Mucosa of rectum (tissue), 2 donors: ENCODE results near the gene ULK4.
"Not testable (repeated sequence)": the region's sequence is repeated elsewhere in the genome, so short reads cannot be mapped to it uniquely, and the experiment has no call there.

Source experiments
- H3K27ac ChIP-seq, 2 donors: one replicate each; pipeline ENCODE4 v1.7.0; 2013; ENCODE audit warnings: inconsistent platforms in 2 of 2, low read depth in 2 of 2, low read length in 2 of 2
- H3K27me3 ChIP-seq, 2 donors: one replicate each; pipeline ENCODE4 v1.7.0; 2013; ENCODE audit warnings: low read length in 2 of 2; ENCODE audit not compliant: control insufficient read depth in 2 of 2, insufficient read depth in 2 of 2
- H3K36me3 ChIP-seq, 2 donors: one replicate each; pipeline ENCODE4 v1.7.0; 2013; ENCODE audit warnings: low read length in 2 of 2; ENCODE audit not compliant: control insufficient read depth in 2 of 2, insufficient read depth in 2 of 2
- H3K4me1 ChIP-seq, 2 donors: one replicate each; pipeline ENCODE4 v1.7.0; 2013; ENCODE audit warnings: low read length in 2 of 2, mild to moderate bottlenecking in 1 of 2; ENCODE audit not compliant: control insufficient read depth in 2 of 2, insufficient read depth in 2 of 2
- H3K4me3 ChIP-seq, 2 donors: one replicate each; pipeline ENCODE4 v1.7.0; 2013; ENCODE audit warnings: low read length in 2 of 2
- H3K9ac ChIP-seq, 2 donors: one replicate each; pipeline ENCODE4 v1.7.0; 2013; ENCODE audit warnings: low read length in 2 of 2, low read depth in 1 of 2, mild to moderate bottlenecking in 1 of 2
- H3K9me3 ChIP-seq, 2 donors: one replicate each; pipeline ENCODE4 v1.7.0; 2013; ENCODE audit warnings: low read length in 2 of 2; ENCODE audit not compliant: control insufficient read depth in 2 of 2
- donor health status: healthy.
- donor health status: Normal muscosa, but diverticular disease.

Gene ULK4

GRCh38 chr3:41462103-41462691, 499.7 kb downstream of the ULK4 start:
- Histone ChIP-seq H3K4me3 (no peak overlapping the region), H3K9ac (no peak overlapping the region), H3K36me3 (no peaks in the 10 kb centered on the region), H3K9me3 (no peaks in the 10 kb centered on the region), H3K4me1 (peaks cover 0 to 3% of the 10 kb centered on the region in 2 donors), H3K27ac (no peak overlapping the region), H3K27me3 (no peaks in the 10 kb centered on the region)

GRCh38 chr3:41460736-41461135, 501.2 kb downstream of the ULK4 start:
- Histone ChIP-seq H3K4me3 (no peak overlapping the region), H3K9ac (no peak overlapping the region), H3K9me3 (no peaks in the 10 kb centered on the region), H3K4me1 (peaks cover 0 to 3% of the 10 kb centered on the region in 2 donors), H3K27ac (no peak overlapping the region), H3K36me3 (no peaks in the 10 kb centered on the region), H3K27me3 (no peaks in the 10 kb centered on the region)

- Histone ChIP-seq H3K9ac (no peak overlapping the region), H3K9me3 (no peaks in the 10 kb centered on the region), H3K4me1 (peaks cover 0 to 3% of the 10 kb centered on the region in 2 donors), H3K27ac (no peak overlapping the region), H3K27me3 (no peaks in the 10 kb centered on the region), H3K36me3 (no peaks in the 10 kb centered on the region), H3K4me3 (no peak overlapping the region)
Measured at GRCh38 chr3:41457176-41457575, 504.7 kb downstream of the ULK4 start.

- Histone ChIP-seq H3K36me3 (no peaks in the 10 kb centered on the region), H3K4me1 (no peaks in the 10 kb centered on the region), H3K9me3 (no peaks in the 10 kb centered on the region), H3K4me3 (no peak overlapping the region), H3K27me3 (no peaks in the 10 kb centered on the region), H3K27ac (no peak overlapping the region), H3K9ac (no peak overlapping the region)
Measured at GRCh38 chr3:41456162-41456561, 505.7 kb downstream of the ULK4 start.

- not testable (repeated sequence) for H3K27ac ChIP-seq, H3K36me3 ChIP-seq, H3K4me1 ChIP-seq, H3K9me3 ChIP-seq, H3K4me3 ChIP-seq, H3K9ac ChIP-seq, H3K27me3 ChIP-seq
Measured at GRCh38 chr3:41453618-41454017, 508.3 kb downstream of the ULK4 start.

GRCh38 chr3:41450416-41451231, 511.3 kb downstream of the ULK4 start:
- H3K36me3 ChIP-seq: no peaks in the 10 kb centered on the region
- H3K4me1 ChIP-seq: no peaks in the 10 kb centered on the region
- no peak overlapping the region for H3K27ac ChIP-seq
- no peaks in the 10 kb centered on the region for H3K9me3 ChIP-seq
- no peaks in the 10 kb centered on the region for H3K27me3 ChIP-seq
- H3K4me3 ChIP-seq: no peak overlapping the region
- no peak overlapping the region for H3K9ac ChIP-seq

- H3K9me3 ChIP-seq: no peaks in the 10 kb centered on the region
- H3K27me3 ChIP-seq: no peaks in the 10 kb centered on the region
- peak overlapping the region in 1 of 2 donors; percentile 41 for H3K9ac ChIP-seq
- no peaks in the 10 kb centered on the region for H3K4me1 ChIP-seq
- no peaks in the 10 kb centered on the region for H3K36me3 ChIP-seq
- no peak overlapping the region for H3K27ac ChIP-seq
- no peak overlapping the region for H3K4me3 ChIP-seq
Measured at GRCh38 chr3:41448396-41448795, 513.5 kb downstream of the ULK4 start.

- H3K4me3 ChIP-seq: no peak overlapping the region
Measured at GRCh38 chr3:41447701-41448100, 514.2 kb downstream of the ULK4 start.

GRCh38 chr3:41446316-41446715, 515.6 kb downstream of the ULK4 start:
- H3K9me3 ChIP-seq, H3K36me3 ChIP-seq, H3K27ac ChIP-seq, H3K9ac ChIP-seq, H3K4me3 ChIP-seq, H3K4me1 ChIP-seq, H3K27me3 ChIP-seq: not testable (repeated sequence)

More at GRCh38 chr3:41447701-41448100, 514.2 kb downstream of the ULK4 start:
- no peaks in the 10 kb centered on the region for H3K9me3 ChIP-seq
- no peaks in the 10 kb centered on the region for H3K36me3 ChIP-seq
- H3K27ac ChIP-seq: no peak overlapping the region
- H3K9ac ChIP-seq: no peak overlapping the region
- H3K27me3 ChIP-seq: no peaks in the 10 kb centered on the region
- no peaks in the 10 kb centered on the region for H3K4me1 ChIP-seq

GRCh38 chr3:41441568-41441967, 520.3 kb downstream of the ULK4 start:
- Histone ChIP-seq H3K27ac (no peak overlapping the region), H3K4me3 (no peak overlapping the region), H3K4me1 (no peaks in the 10 kb centered on the region), H3K36me3 (no peaks in the 10 kb centered on the region), H3K9me3 (no peaks in the 10 kb centered on the region), H3K9ac (no peak overlapping the region), H3K27me3 (no peaks in the 10 kb centered on the region)
